GM18507 (cell line): ENCODE data around the gene KLHL29.

Source experiments
- DNase-seq: peaks from one replicate; pipeline ENCODE4 v3.0.0; 2011; ENCODE audit warnings: low read depth; ENCODE audit not compliant: insufficient read length; ENCODE audit errors: extremely low spot score
- FAIRE-seq: peaks from 2 replicates; lab custom pipeline; 2011; peaks lifted over from hg19 to GRCh38; lab: Jason Lieb, UNC

Gene KLHL29

GRCh38 chr2:23687214-23687613 lies 302.2 kb downstream of the KLHL29 start:
- no peak for FAIRE-seq
- DNase-seq = no peak

- no peak for FAIRE-seq
- DNase-seq = no peak
These were observed 302.7 kb downstream of the KLHL29 start for GRCh38 chr2:23687713-23688112.

GRCh38 chr2:23688486-23689130 lies 303.6 kb downstream of the KLHL29 start:
- no peak for FAIRE-seq
- DNase-seq = no peak

GRCh38 chr2:23689131-23689700 lies 304.2 kb downstream of the KLHL29 start:
- no peak for FAIRE-seq
- no peak for DNase-seq

DNA sequence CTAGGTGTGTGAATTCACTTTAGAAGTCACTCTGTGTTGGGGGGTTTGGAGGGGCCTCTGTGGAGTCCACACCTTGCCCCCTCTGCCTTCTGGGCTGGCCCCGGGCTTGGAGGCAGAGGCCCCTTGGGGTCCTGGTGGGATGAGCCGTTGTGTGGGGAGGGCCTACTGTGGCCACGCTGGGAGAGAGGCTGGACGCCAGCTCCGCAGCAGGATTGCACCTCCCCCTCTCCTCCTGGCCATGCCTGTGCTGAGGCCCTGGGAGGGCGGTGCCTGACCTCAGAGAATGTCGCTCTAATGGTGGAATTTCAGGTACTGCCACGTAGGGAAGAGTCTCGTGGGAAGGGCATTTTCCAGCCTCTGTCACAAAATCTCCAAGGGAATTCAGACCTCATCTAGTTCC lies 304.9 kb downstream of the KLHL29 start:
- DNase-seq (no peak), FAIRE-seq (no peak)

DNA sequence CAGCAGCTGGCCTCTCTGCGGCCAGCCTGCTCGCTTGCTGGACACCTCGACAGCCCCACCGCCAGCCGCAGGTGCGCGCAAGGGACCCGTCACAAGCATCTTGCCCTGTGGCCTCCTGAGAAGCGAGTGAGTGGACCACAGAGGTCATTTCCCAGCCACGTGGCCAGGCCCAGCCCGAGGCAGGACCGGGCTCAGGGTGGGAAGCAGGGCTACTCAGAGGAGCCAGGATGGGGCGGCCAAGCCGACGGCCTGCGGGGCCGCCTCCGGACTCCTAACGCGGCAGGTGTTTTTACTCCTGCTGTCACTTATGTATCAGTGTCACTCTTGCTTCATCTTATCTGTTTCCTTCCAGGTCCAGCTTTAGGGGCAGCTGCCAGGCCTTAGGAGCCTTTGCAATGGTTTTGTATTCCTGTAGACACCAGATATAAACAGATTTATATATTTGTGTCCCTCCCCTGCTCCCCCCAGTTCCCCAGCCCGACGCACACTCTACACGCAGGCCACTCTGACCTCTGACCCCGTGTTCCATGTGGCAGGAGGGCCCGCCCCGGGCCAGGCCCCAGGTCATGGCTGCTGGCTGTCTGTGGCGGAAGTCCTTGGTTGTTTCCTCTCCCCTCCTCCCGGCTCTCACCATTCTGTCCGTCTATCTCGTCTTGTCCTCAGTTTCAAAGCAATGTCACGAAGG lies 305.6 kb downstream of the KLHL29 start:
- FAIRE-seq = no peak

DNA sequence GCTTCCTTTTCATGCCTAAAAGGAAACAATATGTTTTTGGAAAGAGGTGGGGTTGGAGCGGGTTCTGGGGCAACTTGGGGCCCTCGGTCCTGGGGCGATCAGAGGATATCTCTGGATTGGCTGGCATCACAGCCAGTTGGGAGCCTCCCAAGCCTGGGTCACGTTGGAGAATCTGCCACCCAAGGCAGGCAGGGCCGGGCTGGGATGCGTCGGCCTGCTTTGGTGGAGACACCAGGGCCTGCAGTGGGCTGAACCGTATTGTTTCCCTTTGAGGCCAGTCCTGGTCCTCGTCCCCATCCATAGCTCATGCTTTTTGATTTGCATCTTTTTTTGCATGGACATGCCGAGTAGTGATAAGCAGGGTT lies 306.1 kb downstream of the KLHL29 start:
- FAIRE-seq (no peak), DNase-seq (no peak)

More for the DNA sequence above, 305.6 kb downstream of the KLHL29 start:
- no peak for DNase-seq

DNA sequence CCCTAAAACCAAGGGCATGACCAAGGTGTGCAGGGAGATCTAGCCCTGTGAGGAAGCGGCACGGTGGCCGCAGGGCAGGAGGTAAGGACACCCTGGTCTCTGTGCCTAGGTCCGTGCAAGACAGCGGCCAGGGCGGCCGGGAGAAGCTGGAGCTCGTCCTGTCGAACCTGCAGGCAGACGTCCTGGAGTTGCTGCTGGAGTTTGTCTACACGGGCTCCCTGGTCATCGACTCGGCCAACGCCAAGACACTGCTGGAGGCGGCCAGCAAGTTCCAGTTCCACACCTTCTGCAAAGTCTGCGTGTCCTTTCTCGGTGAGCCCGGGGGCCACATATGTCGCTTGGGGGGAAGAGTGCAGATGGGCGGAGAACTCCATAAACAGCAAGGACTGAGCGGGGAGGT lies 306.6 kb downstream of the KLHL29 start:
- FAIRE-seq = no peak

DNA sequence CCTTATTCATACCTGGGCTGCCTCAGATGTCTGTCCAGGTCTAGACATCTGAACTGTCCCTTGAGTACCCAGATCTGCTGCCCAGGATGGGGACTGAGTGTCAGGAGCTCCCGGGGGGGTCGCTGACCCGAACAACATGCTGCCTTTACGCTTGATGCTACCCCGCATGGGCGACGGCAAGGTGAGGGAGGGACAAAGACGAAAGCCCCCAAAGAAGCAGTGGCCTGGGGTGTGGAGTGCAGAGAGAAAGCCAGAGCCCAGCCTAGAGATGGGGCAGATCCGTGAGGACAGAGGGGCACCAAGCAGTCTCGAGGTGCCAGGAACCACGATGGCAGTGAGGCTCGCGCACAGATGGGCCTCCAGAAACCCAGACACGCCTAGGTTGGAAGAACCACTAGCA lies 307.3 kb downstream of the KLHL29 start:
- FAIRE-seq (no peak), DNase-seq (no peak)

More for the DNA sequence above, 306.6 kb downstream of the KLHL29 start:
- no peak for DNase-seq

DNA sequence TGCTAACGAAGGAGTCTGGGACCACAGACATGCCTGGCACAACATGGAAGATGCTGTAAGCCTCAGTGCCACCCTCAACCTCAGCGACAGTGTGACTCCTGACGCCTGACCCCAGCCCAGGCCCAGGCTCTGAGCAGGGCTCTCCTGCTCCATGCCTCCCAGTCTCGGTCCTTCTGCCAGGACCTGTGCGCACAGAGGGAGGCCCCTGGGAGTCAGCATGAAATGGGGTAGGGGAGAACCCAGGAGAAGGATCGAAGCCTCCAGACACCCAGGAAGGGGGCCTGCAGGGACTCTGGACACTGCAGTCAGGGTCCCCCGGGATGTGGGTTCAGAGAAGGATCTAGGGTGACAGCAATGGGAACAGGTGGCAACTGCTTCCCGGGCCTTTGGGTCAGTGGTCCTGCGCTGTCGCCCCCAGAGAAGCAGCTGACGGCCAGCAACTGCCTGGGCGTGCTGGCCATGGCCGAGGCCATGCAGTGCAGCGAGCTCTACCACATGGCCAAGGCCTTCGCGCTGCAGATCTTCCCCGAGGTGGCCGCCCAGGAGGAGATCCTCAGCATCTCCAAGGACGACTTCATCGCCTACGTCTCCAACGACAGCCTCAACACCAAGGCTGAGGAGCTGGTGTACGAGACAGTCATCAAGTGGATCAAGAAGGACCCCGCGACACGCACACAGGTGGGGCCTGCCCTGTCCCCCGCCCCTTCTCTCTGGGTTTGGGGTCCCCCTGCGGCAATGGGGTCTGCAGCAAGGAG lies 308.0 kb downstream of the KLHL29 start:
- no peak for DNase-seq
- FAIRE-seq = no peak

DNA sequence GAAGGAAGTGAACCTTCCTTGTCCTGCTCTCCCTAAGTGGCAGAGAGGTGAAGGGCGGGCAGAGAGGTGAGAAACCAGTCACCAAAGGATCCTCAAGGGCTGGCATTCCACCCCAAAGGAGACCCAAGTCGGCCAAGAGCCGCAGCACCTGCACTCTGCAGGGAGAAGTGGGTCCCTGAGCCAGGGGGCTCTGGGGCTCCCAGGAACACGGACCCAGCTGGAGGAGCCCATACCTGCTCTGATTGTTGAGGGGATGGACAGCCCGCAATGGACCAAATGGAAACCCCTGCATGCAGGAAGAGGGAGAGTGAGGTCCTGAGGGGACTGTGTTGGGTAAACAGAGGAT lies 308.6 kb downstream of the KLHL29 start:
- no peak for FAIRE-seq

GRCh38 chr2:23694058-23695045 lies 309.4 kb downstream of the KLHL29 start:
- FAIRE-seq (no peak), DNase-seq (no peak)

More for the DNA sequence above, 308.6 kb downstream of the KLHL29 start:
- DNase-seq = no peak

- no peak for FAIRE-seq
- no peak for DNase-seq
These were observed 310.4 kb downstream of the KLHL29 start for GRCh38 chr2:23695214-23695889.

- DNase-seq = no peak
- no peak for FAIRE-seq
These were observed 311.1 kb downstream of the KLHL29 start for GRCh38 chr2:23695890-23696751.

- FAIRE-seq (no peak), DNase-seq (no peak)
These were observed 311.7 kb downstream of the KLHL29 start for GRCh38 chr2:23696752-23697045.

- DNase-seq (no peak), FAIRE-seq (no peak)
These were observed 312.5 kb downstream of the KLHL29 start for GRCh38 chr2:23697256-23698075.

DNA sequence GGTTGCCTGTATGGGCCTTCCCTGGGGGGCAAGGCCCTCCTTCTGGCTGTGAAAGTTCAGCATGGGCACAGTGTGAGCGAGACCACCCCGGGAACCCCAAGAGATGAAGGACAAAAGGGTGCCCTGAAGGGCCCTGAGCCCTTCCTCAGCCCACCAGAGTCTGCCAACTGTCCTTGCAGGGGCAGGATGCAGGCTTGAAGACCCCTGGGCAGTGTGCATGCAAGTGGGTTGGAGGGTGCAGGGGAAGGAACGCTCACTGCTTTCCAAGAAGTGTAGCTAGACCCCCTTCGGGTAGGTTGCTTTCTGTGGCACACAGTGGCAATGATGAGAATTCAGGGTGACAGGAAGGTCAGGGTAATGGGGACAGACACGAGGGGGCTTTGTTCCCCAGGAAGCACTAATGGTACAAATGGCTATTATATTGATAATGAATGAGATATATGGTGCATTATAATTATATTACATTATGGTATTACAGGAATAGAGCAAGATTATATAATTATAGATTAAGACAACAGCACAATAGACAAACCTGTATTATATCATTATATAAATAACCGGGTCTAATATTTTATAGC lies 313.2 kb downstream of the KLHL29 start:
- DNase-seq = no peak
- no peak for FAIRE-seq
